Subcutaneous adipose tissue (tissue), 4 donors: Measurements from ENCODE around the gene FMO1. TPM values are rescaled to one million over a fixed set of nuclear protein-coding genes. Genes with fewer than 3 reads are reported as not detected.

Source experiments
- CTCF ChIP-seq: fragments of 450-650 bp; IDR thresholded peaks from one replicate; pipeline ENCODE4 v1.5.1; 2016; ENCODE audit warnings: low read depth, mild to moderate bottlenecking, control low read depth, antibody characterized with exemption, moderate library complexity
- total RNA-seq, 4 donors: library from RNA; depleted of rRNA; stranded (reverse); fragments of >200 nt; gene quantifications; one replicate each; pipeline ENCODE4 v1.1.0, GENCODE V29; 2016

FMO1 gene
- total RNA-seq, 4 donors from 2014 or later = 2.1 to 14.1 (median 3.6) TPM

GRCh38 chr1:171286032-171286705 lies 37.9 kb downstream of the FMO1 start:
- no peak for TF ChIP-seq CTCF

- TF ChIP-seq CTCF = no peak
Observed at GRCh38 chr1:171290621-171291020, 42.3 kb downstream of the FMO1 start.

GRCh38 chr1:171292799-171293198 lies 44.5 kb downstream of the FMO1 start:
- no peak for TF ChIP-seq CTCF

GRCh38 chr1:171295821-171296220 lies 47.5 kb downstream of the FMO1 start:
- TF ChIP-seq CTCF = no peak

- no peak for TF ChIP-seq CTCF
Observed at GRCh38 chr1:171296897-171297296, 48.6 kb downstream of the FMO1 start.

GRCh38 chr1:171298696-171299095 lies 50.4 kb downstream of the FMO1 start:
- TF ChIP-seq CTCF = no peak

- no peak for TF ChIP-seq CTCF
Observed at GRCh38 chr1:171299342-171299741, 51.0 kb downstream of the FMO1 start.
